ENCODE measurements around the gene ABCD2.

The ABCD2 gene

GRCh38 chr12:39618701-39619100, 902 bp downstream of the ABCD2 start:
- Histone ChIP-seq H3K27ac (ENCODE audit: low read length) (peak overlapping the region; percentile 92), H3K79me2 (ENCODE audit: low read length) (no peaks in the 10 kb centered on the region), H2AFZ (ENCODE audit: low read depth, low read length) (peak overlapping the region; percentile 50; the same call in 1 of the 2 replicates), H4K20me1 (ENCODE audit: insufficient read depth, low read length) (no peaks in the 10 kb centered on the region), H3K9me3 (ENCODE audit: insufficient read depth, low read length) (no peaks in the 10 kb centered on the region), H3K4me3 (ENCODE audit: low read length) (peak overlapping the region; percentile 81), H3K4me1 (ENCODE audit: low read length) (peaks cover 50% of the 10 kb centered on the region), H3K4me2 (ENCODE audit: low read length) (peak overlapping the region; percentile 88), H3K27me3 (ENCODE audit: low read depth, low read length) (no peaks in the 10 kb centered on the region), H3K9ac (ENCODE audit: low read length) (peak overlapping the region; percentile 61), H3K36me3 (replicated peaks; ENCODE audit: low read depth, low read length) (no peaks in the 10 kb centered on the region)
- TF ChIP-seq EZH2phosphoT487 (IDR thresholded peaks at IDR 0.05; ENCODE audit: low read depth) = no peak
- no peak for TF ChIP-seq CTCF (IDR thresholded peaks at IDR 0.05; ENCODE audit: low read depth, low read length)

GRCh38 chr12:39617887-39618286, 1.7 kb downstream of the ABCD2 start:
- H3K9ac ChIP-seq (ENCODE audit: low read length) = peak overlapping the region; percentile 61
- peaks cover 50% of the 10 kb centered on the region for H3K4me1 ChIP-seq (ENCODE audit: low read length)
- H3K4me2 ChIP-seq (ENCODE audit: low read length) = peak overlapping the region; percentile 88
- H3K27me3 ChIP-seq (ENCODE audit: low read depth, low read length) = no peaks in the 10 kb centered on the region
- TF ChIP-seq CTCF (IDR thresholded peaks at IDR 0.05; ENCODE audit: low read depth, low read length) (no peak), EZH2phosphoT487 (IDR thresholded peaks at IDR 0.05; ENCODE audit: low read depth) (no peak)
- H3K79me2 ChIP-seq (ENCODE audit: low read length) = no peaks in the 10 kb centered on the region
- peak overlapping the region; percentile 81 for H3K4me3 ChIP-seq (ENCODE audit: low read length)
- H3K27ac ChIP-seq (ENCODE audit: low read length) = peak overlapping the region; percentile 92
- H3K9me3 ChIP-seq (ENCODE audit: insufficient read depth, low read length) = no peaks in the 10 kb centered on the region
- no peaks in the 10 kb centered on the region for H3K36me3 ChIP-seq (replicated peaks; ENCODE audit: low read depth, low read length)
- H2AFZ ChIP-seq (ENCODE audit: low read depth, low read length) = no peak overlapping the region
- H4K20me1 ChIP-seq (ENCODE audit: insufficient read depth, low read length) = no peaks in the 10 kb centered on the region

- H3K9ac ChIP-seq (ENCODE audit: low read length) = no peak overlapping the region
- peak overlapping the region; percentile 16; the same call in 1 of the 2 replicates for H3K4me2 ChIP-seq (ENCODE audit: low read length)
- H3K4me1 ChIP-seq (ENCODE audit: low read length) = peaks cover 38% of the 10 kb centered on the region
- no peaks in the 10 kb centered on the region for H4K20me1 ChIP-seq (ENCODE audit: insufficient read depth, low read length)
- no peaks in the 10 kb centered on the region for H3K36me3 ChIP-seq (replicated peaks; ENCODE audit: low read depth, low read length)
- H3K9me3 ChIP-seq (ENCODE audit: insufficient read depth, low read length) = no peaks in the 10 kb centered on the region
- no peaks in the 10 kb centered on the region for H3K27me3 ChIP-seq (ENCODE audit: low read depth, low read length)
- TF ChIP-seq EZH2phosphoT487 (IDR thresholded peaks at IDR 0.05; ENCODE audit: low read depth) = no peak
- no peak for TF ChIP-seq CTCF (IDR thresholded peaks at IDR 0.05; ENCODE audit: low read depth, low read length)
- no peak overlapping the region for H3K27ac ChIP-seq (ENCODE audit: low read length)
- no peaks in the 10 kb centered on the region for H3K79me2 ChIP-seq (ENCODE audit: low read length)
- H2AFZ ChIP-seq (ENCODE audit: low read depth, low read length) = no peak overlapping the region
- H3K4me3 ChIP-seq (ENCODE audit: low read length) = no peak overlapping the region
Observed at GRCh38 chr12:39616666-39617065, 2.9 kb downstream of the ABCD2 start.

GRCh38 chr12:39616251-39616650, 3.4 kb downstream of the ABCD2 start:
- no peak for TF ChIP-seq CTCF (IDR thresholded peaks at IDR 0.05; ENCODE audit: low read depth, low read length)
- no peak for TF ChIP-seq EZH2phosphoT487 (IDR thresholded peaks at IDR 0.05; ENCODE audit: low read depth)
- Histone ChIP-seq H3K4me3 (ENCODE audit: low read length) (no peak overlapping the region), H3K4me1 (ENCODE audit: low read length) (peaks cover 36% of the 10 kb centered on the region), H3K9me3 (ENCODE audit: insufficient read depth, low read length) (no peaks in the 10 kb centered on the region), H3K79me2 (ENCODE audit: low read length) (no peaks in the 10 kb centered on the region), H4K20me1 (ENCODE audit: insufficient read depth, low read length) (no peaks in the 10 kb centered on the region), H3K9ac (ENCODE audit: low read length) (no peak overlapping the region), H3K27me3 (ENCODE audit: low read depth, low read length) (no peaks in the 10 kb centered on the region), H3K27ac (ENCODE audit: low read length) (no peak overlapping the region), H3K36me3 (replicated peaks; ENCODE audit: low read depth, low read length) (no peaks in the 10 kb centered on the region), H2AFZ (ENCODE audit: low read depth, low read length) (peak overlapping the region; percentile 26; the same call in 1 of the 2 replicates), H3K4me2 (ENCODE audit: low read length) (peak overlapping the region; percentile 16; the same call in 1 of the 2 replicates)
